Ectodermal cell (in vitro differentiated cells): ENCODE measurements around the gene SMC5.

ENCODE experiments used
- H3K27ac ChIP-seq: 2 replicates; pipeline ENCODE4 v1.7.0; 2013; ENCODE audit warnings: mild to moderate bottlenecking, low read depth, low read length; ENCODE audit not compliant: insufficient read depth, poor library complexity, severe bottlenecking
- H3K27me3 ChIP-seq: 2 replicates; pipeline ENCODE4 v1.7.0; 2013; ENCODE audit warnings: mild to moderate bottlenecking, low read length; ENCODE audit not compliant: insufficient read depth, control insufficient read depth, poor library complexity, severe bottlenecking
- H3K36me3 ChIP-seq: one replicate; pipeline ENCODE4 v1.7.0; 2013; ENCODE audit warnings: low read length; ENCODE audit not compliant: control insufficient read depth, insufficient read depth
- H3K4me1 ChIP-seq: one replicate; pipeline ENCODE4 v1.7.0; 2013; ENCODE audit warnings: low read length; ENCODE audit not compliant: control insufficient read depth, insufficient read depth
- H3K4me3 ChIP-seq: 2 replicates; pipeline ENCODE4 v1.7.0; 2013; ENCODE audit warnings: low read depth, low read length, control low read depth; ENCODE audit not compliant: insufficient read depth
- H3K9me3 ChIP-seq: 2 replicates; pipeline ENCODE4 v1.7.0; 2013; ENCODE audit warnings: mild to moderate bottlenecking, low read length, moderate library complexity; ENCODE audit not compliant: control insufficient read depth
- WGBS, 2 experiments: methylation state at CpG; one replicate each; pipeline ENCODE4 v1.1.7; 2013; ENCODE audit warnings: missing lambda C conversion rate in 2 of 2; 5-methylcytosine and 5-hydroxymethylcytosine counted together

SMC5 gene

GRCh38 chr9:70382709-70383605 is 124.2 kb downstream of the SMC5 start:
- Histone ChIP-seq H3K4me3 (no peak overlapping the region), H3K36me3 (no peaks in the 10 kb centered on the region), H3K9me3 (no peaks in the 10 kb centered on the region), H3K27me3 (no peaks in the 10 kb centered on the region), H3K27ac (no peak overlapping the region), H3K4me1 (no peaks in the 10 kb centered on the region)
- WGBS, 2 experiments = 84 to 87% methylated on average over 9 of the region's 9 CpGs

GRCh38 chr9:70385426-70385825 is 126.6 kb downstream of the SMC5 start:
- no peaks in the 10 kb centered on the region for H3K9me3 ChIP-seq
- H3K4me3 ChIP-seq = no peak overlapping the region
- H3K27me3 ChIP-seq = no peaks in the 10 kb centered on the region
- no peaks in the 10 kb centered on the region for H3K4me1 ChIP-seq
- 84 to 90% methylated on average over 3 of the region's 3 CpGs for WGBS, 2 experiments
- H3K27ac ChIP-seq = no peak overlapping the region
- H3K36me3 ChIP-seq = no peaks in the 10 kb centered on the region

GRCh38 chr9:70387663-70388062 is 128.9 kb downstream of the SMC5 start:
- WGBS, 2 experiments = 93% methylated on average over 23 of the region's 23 CpGs
- Histone ChIP-seq H3K27ac (no peak overlapping the region), H3K4me3 (no peak overlapping the region), H3K4me1 (no peaks in the 10 kb centered on the region), H3K36me3 (no peaks in the 10 kb centered on the region), H3K27me3 (no peaks in the 10 kb centered on the region), H3K9me3 (no peaks in the 10 kb centered on the region)

GRCh38 chr9:70389188-70389587 is 130.4 kb downstream of the SMC5 start:
- WGBS, 2 experiments = 89 to 97% methylated on average over 3 of the region's 3 CpGs
- H3K4me3 ChIP-seq = no peak overlapping the region
- H3K9me3 ChIP-seq = no peaks in the 10 kb centered on the region
- H3K36me3 ChIP-seq = no peaks in the 10 kb centered on the region
- H3K4me1 ChIP-seq = no peaks in the 10 kb centered on the region
- H3K27ac ChIP-seq = no peak overlapping the region
- no peaks in the 10 kb centered on the region for H3K27me3 ChIP-seq

- Histone ChIP-seq H3K27me3 (no peaks in the 10 kb centered on the region), H3K4me1 (no peaks in the 10 kb centered on the region), H3K9me3 (no peaks in the 10 kb centered on the region), H3K27ac (no peak overlapping the region), H3K4me3 (no peak overlapping the region), H3K36me3 (no peaks in the 10 kb centered on the region)
- WGBS, 2 experiments = 80 to 85% methylated on average over 9 to 10 of the region's 10 CpGs
Observed at GRCh38 chr9:70389621-70390266, 131.0 kb downstream of the SMC5 start.

- WGBS, 2 experiments = 75 to 89% methylated on average over 2 of the region's 2 CpGs
- Histone ChIP-seq H3K4me3 (no peak overlapping the region), H3K36me3 (no peaks in the 10 kb centered on the region), H3K4me1 (no peaks in the 10 kb centered on the region), H3K27ac (no peak overlapping the region), H3K9me3 (no peaks in the 10 kb centered on the region), H3K27me3 (no peaks in the 10 kb centered on the region)
Observed at GRCh38 chr9:70390933-70391341, 132.2 kb downstream of the SMC5 start.

GRCh38 chr9:70392189-70392588 is 133.4 kb downstream of the SMC5 start:
- H3K27me3 ChIP-seq = no peaks in the 10 kb centered on the region
- no peaks in the 10 kb centered on the region for H3K4me1 ChIP-seq
- no peak overlapping the region for H3K27ac ChIP-seq
- no peaks in the 10 kb centered on the region for H3K36me3 ChIP-seq
- no peak overlapping the region for H3K4me3 ChIP-seq
- 90 to 95% methylated on average over 2 of the region's 2 CpGs for WGBS, 2 experiments
- H3K9me3 ChIP-seq = no peaks in the 10 kb centered on the region

- WGBS, 2 experiments = 93 to 95% methylated on average over 3 of the region's 3 CpGs
- H3K27me3 ChIP-seq = no peaks in the 10 kb centered on the region
- H3K4me1 ChIP-seq = no peaks in the 10 kb centered on the region
Observed at GRCh38 chr9:70392850-70393249, 134.1 kb downstream of the SMC5 start.

GRCh38 chr9:70395652-70396051 is 136.9 kb downstream of the SMC5 start:
- H3K27me3 ChIP-seq = no peaks in the 10 kb centered on the region
- no peaks in the 10 kb centered on the region for H3K9me3 ChIP-seq
- WGBS, 2 experiments = 88 to 93% methylated on average over 4 to 5 of the region's 6 CpGs
- H3K36me3 ChIP-seq = no peaks in the 10 kb centered on the region
- H3K27ac ChIP-seq = no peak overlapping the region
- no peaks in the 10 kb centered on the region for H3K4me1 ChIP-seq
- H3K4me3 ChIP-seq = no peak overlapping the region

More at GRCh38 chr9:70392850-70393249, 134.1 kb downstream of the SMC5 start:
- Histone ChIP-seq H3K4me3 (no peak overlapping the region), H3K36me3 (no peaks in the 10 kb centered on the region), H3K9me3 (no peaks in the 10 kb centered on the region), H3K27ac (no peak overlapping the region)

GRCh38 chr9:70398145-70398556 is 139.4 kb downstream of the SMC5 start:
- 91 to 92% methylated on average over 4 of the region's 4 CpGs for WGBS, 2 experiments
- Histone ChIP-seq H3K4me3 (no peak overlapping the region), H3K36me3 (no peaks in the 10 kb centered on the region), H3K4me1 (no peaks in the 10 kb centered on the region), H3K27me3 (no peaks in the 10 kb centered on the region), H3K9me3 (no peaks in the 10 kb centered on the region), H3K27ac (no peak overlapping the region)
